PFSK-1 (cell line): ENCODE measurements around the gene TOR1A.

ENCODE experiments used
- FOXP2 ChIP-seq: optimal IDR thresholded peaks from 2 replicates; pipeline ENCODE3; 2011; ENCODE audit warnings: borderline replicate concordance, control low read depth, inconsistent platforms; ENCODE audit not compliant: insufficient read depth; ENCODE audit errors: extremely low read length, extremely low read depth
- POLR2AphosphoS5 ChIP-seq: IDR thresholded peaks from 2 replicates; pipeline ENCODE4 v1.6.1; 2012; ENCODE audit warnings: low read depth, mild to moderate bottlenecking, control low read depth, low read length, moderate library complexity
- REST ChIP-seq, 2 experiments: IDR thresholded peaks; 2 replicates each; pipeline versions ENCODE4 v1.6.1 to v1.8.0; 2011 to 2012; ENCODE audit warnings: low read depth in 2 of 2, low read length in 2 of 2, control low read depth in 1 of 2, inconsistent platforms in 1 of 2, mild to moderate bottlenecking in 1 of 2, moderate library complexity in 1 of 2; ENCODE audit not compliant: insufficient read depth in 1 of 2
- SIN3A ChIP-seq: IDR thresholded peaks from 2 replicates; pipeline ENCODE4 v1.6.1; 2012; ENCODE audit warnings: mild to moderate bottlenecking, low read length, moderate library complexity, borderline replicate concordance; ENCODE audit not compliant: insufficient read depth
- TAF1 ChIP-seq: IDR thresholded peaks from 2 replicates; pipeline ENCODE4 v1.6.1; 2012; ENCODE audit warnings: low read length, control low read depth, borderline replicate concordance; ENCODE audit not compliant: insufficient read depth

- no peak for TF ChIP-seq POLR2AphosphoS5
- no peak for TF ChIP-seq SIN3A
- TF ChIP-seq TAF1, result no peak
- no peak for TF ChIP-seq REST (IDR thresholded peaks at IDR 0.05; ENCODE audit: insufficient read depth in 1 of 2, low read depth in 2 of 2, low read length in 2 of 2)
- TF ChIP-seq FOXP2, result no peak
Observed at GRCh38 chr9:129860653-129861446, 36.9 kb upstream of the TOR1A start.
